ENCODE measurements around the gene LRRC59.

DNA sequence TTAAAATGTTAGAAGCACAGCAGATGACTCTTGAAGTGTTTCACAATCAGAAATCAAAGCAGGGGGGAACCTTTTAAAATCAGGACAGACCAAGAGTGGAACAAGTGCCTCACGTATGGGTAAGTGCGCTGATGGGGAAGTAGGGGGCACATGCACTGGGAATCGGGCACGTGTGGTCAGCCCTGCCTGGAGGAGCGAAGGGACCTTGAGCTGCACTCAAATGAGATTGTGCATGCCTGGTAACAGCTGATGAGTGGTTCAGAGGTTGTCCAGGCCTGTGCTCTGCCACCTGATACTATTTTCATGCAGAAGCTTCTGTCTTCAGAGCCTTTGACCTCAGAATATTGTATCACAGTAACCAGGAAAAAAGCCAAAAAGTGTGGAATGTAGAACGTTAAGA, 65.1 kb downstream of the LRRC59 start:
- TF ChIP-seq POLR2A (IDR thresholded peaks at IDR 0.05; ENCODE audit: control extremely low read depth in 1 of 2, low read depth in 2 of 2, low read length in 2 of 2) = no peak
- no peak for TF ChIP-seq KDM5A (IDR thresholded peaks at IDR 0.05; ENCODE audit: low read length)
- no peak for TF ChIP-seq SP1 (IDR thresholded peaks at IDR 0.05; ENCODE audit: low read depth, low read length)
- TF ChIP-seq, protein P1, sequence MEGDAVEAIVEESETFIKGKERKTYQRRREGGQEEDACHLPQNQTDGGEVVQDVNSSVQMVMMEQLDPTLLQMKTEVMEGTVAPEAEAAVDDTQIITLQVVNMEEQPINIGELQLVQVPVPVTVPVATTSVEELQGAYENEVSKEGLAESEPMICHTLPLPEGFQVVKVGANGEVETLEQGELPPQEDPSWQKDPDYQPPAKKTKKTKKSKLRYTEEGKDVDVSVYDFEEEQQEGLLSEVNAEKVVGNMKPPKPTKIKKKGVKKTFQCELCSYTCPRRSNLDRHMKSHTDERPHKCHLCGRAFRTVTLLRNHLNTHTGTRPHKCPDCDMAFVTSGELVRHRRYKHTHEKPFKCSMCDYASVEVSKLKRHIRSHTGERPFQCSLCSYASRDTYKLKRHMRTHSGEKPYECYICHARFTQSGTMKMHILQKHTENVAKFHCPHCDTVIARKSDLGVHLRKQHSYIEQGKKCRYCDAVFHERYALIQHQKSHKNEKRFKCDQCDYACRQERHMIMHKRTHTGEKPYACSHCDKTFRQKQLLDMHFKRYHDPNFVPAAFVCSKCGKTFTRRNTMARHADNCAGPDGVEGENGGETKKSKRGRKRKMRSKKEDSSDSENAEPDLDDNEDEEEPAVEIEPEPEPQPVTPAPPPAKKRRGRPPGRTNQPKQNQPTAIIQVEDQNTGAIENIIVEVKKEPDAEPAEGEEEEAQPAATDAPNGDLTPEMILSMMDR (IDR thresholded peaks at IDR 0.05; ENCODE audit: control extremely low read depth in 1 of 3, insufficient read depth in 1 of 3, low read depth in 1 of 3, low read length in 3 of 3) = no peak
- TF ChIP-seq EZH2 (IDR thresholded peaks at IDR 0.05; ENCODE audit: low read depth, low read length, severe bottlenecking) = no peak
- no peak for TF ChIP-seq EGR1 (IDR thresholded peaks at IDR 0.05; ENCODE audit: borderline replicate concordance, low read depth, low read length)
- TF ChIP-seq JUND (IDR thresholded peaks at IDR 0.05; ENCODE audit: low read length) = no peak
